HepG2 (cell line): ENCODE results near the gene ARPP19. TPM values are rescaled to one million over a fixed set of nuclear protein-coding genes. Genes with fewer than 3 reads are reported as not detected.

Experiments used
- ATAC-seq: fragments of 200-7000 bp; cut with Tn5 transposase; 3 replicates; pipeline ENCODE4 v1.9.1; 2020; ENCODE audit warnings: mild to moderate bottlenecking, moderate library complexity
- BruUV-seq: library from RNA; stranded (reverse); fragments of 400-500 nt; replicated peaks from 2 replicates; lab custom pipeline; 2021; lab: Mats Ljungman, UMichigan
- CTCF ChIA-PET: fragments of 300-600 bp; formaldehyde crosslinking; extraction: SDS; loops from one replicate; lab custom pipeline; 2021; ENCODE audit warnings: low total read pairs, inconsistent platforms, low intra/inter-chr PET ratio; lab: Yijun Ruan, JAX
- POLR2A ChIA-PET: fragments of 350-600 bp; sonication (Branson Sonifier 250); formaldehyde crosslinking; loops from one replicate; lab custom pipeline; 2020; ENCODE audit warnings: antibody characterized with exemption, inconsistent platforms; lab: Yijun Ruan, JAX
- DNase-seq: peaks from one replicate; pipeline ENCODE4 v3.0.0-alpha.2; 2015; ENCODE audit warnings: low spot score
- FAIRE-seq: peaks from 3 replicates; lab custom pipeline; 2011; peaks lifted over from hg19 to GRCh38; lab: Jason Lieb, UNC
- H2AFZ ChIP-seq: one replicate; pipeline ENCODE4 v1.6.1; 2011; ENCODE audit warnings: low read length, inconsistent platforms
- H3K27ac ChIP-seq: fragments of 300-600 bp; 3 replicates; pipeline ENCODE4 v1.8.0; 2011; ENCODE audit warnings: mixed run types, mild to moderate bottlenecking, mixed read lengths, low read length, inconsistent platforms; ENCODE audit not compliant: insufficient read depth; ENCODE audit errors: extremely low read length
- H3K27me3 ChIP-seq, 2 experiments: fragments of 200-600 bp in 1 of 2; 2 replicates in 1 of 2; 3 replicates in 1 of 2; pipeline versions ENCODE4 v1.6.0 to v1.8.0; 2011; ENCODE audit warnings: low read length in 2 of 2, mild to moderate bottlenecking in 2 of 2, moderate library complexity in 2 of 2, inconsistent platforms in 1 of 2; ENCODE audit not compliant: insufficient read depth in 2 of 2, control insufficient read depth in 1 of 2
- H3K36me3 ChIP-seq, 2 experiments: fragments of 200-600 bp in 1 of 2; replicated peaks in 1 of 2; 2 replicates in 1 of 2; 3 replicates in 1 of 2; pipeline versions ENCODE4 v1.5.1 to v1.8.0; 2011; ENCODE audit warnings: low read length in 2 of 2, inconsistent platforms in 1 of 2; ENCODE audit not compliant: insufficient read depth in 2 of 2, control insufficient read depth in 1 of 2
- H3K4me1 ChIP-seq: 2 replicates; pipeline ENCODE4 v1.5.1; 2012; ENCODE audit warnings: low read length, inconsistent platforms; ENCODE audit not compliant: insufficient read depth
- H3K4me2 ChIP-seq: 2 replicates; pipeline ENCODE4 v1.6.0; 2011; ENCODE audit warnings: low read depth, low read length, inconsistent platforms
- H3K4me3 ChIP-seq, 3 experiments: fragments of 200-600 bp in 1 of 3; sonication (generic), shearing (Covaris generic) in 1 of 3; replicated peaks in 1 of 3; 2 replicates each; pipeline ENCODE4 v1.5.1; 2011 to 2016; ENCODE audit warnings: low read length in 3 of 3, inconsistent platforms in 2 of 3, low read depth in 2 of 3, mild to moderate bottlenecking in 2 of 3, control low read depth in 1 of 3, mixed read lengths in 1 of 3; ENCODE audit not compliant: insufficient read depth in 1 of 3
- H3K79me2 ChIP-seq: one replicate; pipeline ENCODE4 v1.6.1; 2011; ENCODE audit warnings: low read length, inconsistent platforms; ENCODE audit not compliant: insufficient read depth
- H3K9ac ChIP-seq: 2 replicates; pipeline ENCODE4 v1.6.0; 2011; ENCODE audit warnings: mild to moderate bottlenecking, low read depth, low read length, inconsistent platforms; ENCODE audit not compliant: insufficient read depth
- H3K9me3 ChIP-seq: 2 replicates; pipeline ENCODE4 v1.5.1; 2012; ENCODE audit warnings: mild to moderate bottlenecking, low read length
- H4K20me1 ChIP-seq: 2 replicates; pipeline ENCODE4 v1.6.0; 2011; ENCODE audit warnings: inconsistent platforms, mild to moderate bottlenecking, low read length, moderate library complexity; ENCODE audit not compliant: insufficient read depth
- AKNA ChIP-seq: sonication (generic); formaldehyde crosslinking; IDR thresholded peaks from 2 replicates; pipeline ENCODE4 v1.4.0; 2020; ENCODE audit warnings: missing genetic modification reagents, borderline replicate concordance
- BRCA1 ChIP-seq: sonication (generic); formaldehyde crosslinking; IDR thresholded peaks from 2 replicates; pipeline ENCODE4 v1.4.0; 2020; ENCODE audit warnings: missing genetic modification reagents
- GMEB1 ChIP-seq: sonication (generic); formaldehyde crosslinking; IDR thresholded peaks from 2 replicates; pipeline ENCODE4 v1.5.1; 2020; ENCODE audit warnings: missing genetic modification reagents, mild to moderate bottlenecking, borderline replicate concordance
- MLX ChIP-seq: IDR thresholded peaks from 2 replicates; pipeline ENCODE4 v1.6.1; 2016
- MYPOP ChIP-seq: sonication (generic); formaldehyde crosslinking; IDR thresholded peaks from 2 replicates; pipeline ENCODE4 v1.8.1; 2023; ENCODE audit warnings: mild to moderate bottlenecking, moderate library complexity, missing genetic modification reagents
- NFIC ChIP-seq: IDR thresholded peaks from 2 replicates; pipeline ENCODE4 v1.6.1; 2012; ENCODE audit warnings: mild to moderate bottlenecking, low read length, inconsistent platforms
- RAD51 ChIP-seq: fragments of 450-650 bp; IDR thresholded peaks from 2 replicates; pipeline ENCODE4 v1.6.1; 2016; ENCODE audit warnings: borderline replicate concordance
- ZNF121 ChIP-seq: sonication (generic); formaldehyde crosslinking; IDR thresholded peaks from 2 replicates; pipeline ENCODE4 v1.5.0; 2020; ENCODE audit warnings: mild to moderate bottlenecking, missing genetic modification reagents
- ZNF737 ChIP-seq: sonication (generic); formaldehyde crosslinking; IDR thresholded peaks from 2 replicates; pipeline ENCODE4 v1.5.0; 2020; ENCODE audit warnings: missing genetic modification reagents, mild to moderate bottlenecking, borderline replicate concordance
- ZNF788 ChIP-seq: sonication (generic); formaldehyde crosslinking; IDR thresholded peaks from 2 replicates; pipeline ENCODE4 v1.5.0; 2020; ENCODE audit warnings: mild to moderate bottlenecking, missing genetic modification reagents, borderline replicate concordance
- WGBS: methylation state at CpG from one replicate; pipeline ENCODE4 v1.1.6; 2017; ENCODE audit warnings: low lambda C conversion rate; 5-methylcytosine and 5-hydroxymethylcytosine counted together
- in situ Hi-C: cut with HindIII; loops from 2 replicates; pipeline ENCODE4 v1.10.0; 2017; ENCODE audit warnings: low pct_unique_long_range_greater_than_20kb; ENCODE audit not compliant: extremely low pct_ligation_motif_present
- intact Hi-C: fragments of 100-400 bp; cut with micrococcal nuclease; formaldehyde crosslinking; loops from one replicate; pipeline ENCODE4 v1.10.0; 2022; ENCODE audit not compliant: unreplicated experiment
- polyA plus RNA-seq, 8 experiments: library from polyadenylated mRNA; depleted of rRNA in 3 of 8; stranded (reverse) in 7 of 8; unstranded in 1 of 8; fragments of >200 nt; fragmentation: Illumina TruSeq in 4 of 8; extraction: Trizol in 4 of 8; gene quantifications; 2 replicates each; pipeline versions ENCODE4 v1.2.1 to v1.2.3, GENCODE V29; 2011 to 2016; ENCODE audit warnings: low read depth in 4 of 8, missing spikeins in 1 of 8, mixed read lengths in 1 of 8; ENCODE audit not compliant: insufficient read depth in 1 of 8
- total RNA-seq, 5 experiments: library from RNA; depleted of rRNA; stranded (reverse); fragments of >200 nt; fragmentation: Illumina TruSeq; extraction: Trizol; gene quantifications; 2 replicates each; pipeline ENCODE4 v1.2.3, GENCODE V29; 2016; ENCODE audit warnings: low read depth in 1 of 5

The ARPP19 gene
- total and polyA plus RNA-seq, 2 of the 13 experiments (the other 11 are each of a cell fraction or from before 2014, with no cell fraction given), result 70.8 to 123 TPM

GRCh38 chr15:52532427-52532826 is 36.4 kb downstream of the ARPP19 start:
- H3K9me3 ChIP-seq, result no peaks in the 10 kb centered on the region
- peaks cover 27% of the 10 kb centered on the region for H3K4me1 ChIP-seq
- TF ChIP-seq MLX (CRISPR knock-in tag) (no peak), RAD51 (no peak), AKNA (no peak), NFIC (no peak), ZNF788 (CRISPR knock-in tag) (no peak), BRCA1 (no peak), MYPOP (CRISPR knock-in tag) (no peak), ZNF737 (CRISPR knock-in tag) (no peak), GMEB1 (CRISPR knock-in tag) (no peak), ZNF121 (no peak)
- no peak overlapping the region for H3K4me2 ChIP-seq
- intact Hi-C loops, result no loop called here
- ATAC-seq, result no peak
- no peak overlapping the region for H3K4me3 ChIP-seq
- no peak for FAIRE-seq
- H2AFZ ChIP-seq, result no peak overlapping the region
- BruUV-seq, result no TSS peak
- DNase-seq, result no peak
- ChIA-PET POLR2A (interaction anchor here (1.1 kb wide), 1 partner anchor 239 kb away, joined by 3 read pairs; no protein-coding TSS in a partner anchor), CTCF (no interaction called here)
- H3K27ac ChIP-seq, result no peak overlapping the region
- no peaks in the 10 kb centered on the region for H4K20me1 ChIP-seq
- H3K27me3 ChIP-seq, result peaks cover 3 to 36% of the 10 kb centered on the region in 2 experiments; a peak in 4 of 5 replicates
- WGBS, result 21% methylated on average over 2 of the region's 2 CpGs
- in situ Hi-C loops, result no loop called here
- no peaks in the 10 kb centered on the region for H3K36me3 ChIP-seq
- H3K79me2 ChIP-seq, result no peaks in the 10 kb centered on the region
- H3K9ac ChIP-seq, result no peak overlapping the region
